Keratinocyte (primary cell): Measurements from ENCODE around the gene HOXA10. TPM values are rescaled to one million over a fixed set of nuclear protein-coding genes. Genes with fewer than 3 reads are reported as not detected.

Experiments
- DNase-seq: peaks from one replicate; pipeline ENCODE4 v3.0.0-alpha.2; 2011; ENCODE audit warnings: low read depth, missing footprints, low spot score
- FAIRE-seq: peaks from 2 replicates; lab custom pipeline; 2011; peaks lifted over from hg19 to GRCh38; lab: Jason Lieb, UNC
- H2AFZ ChIP-seq: 2 replicates; pipeline ENCODE4 v1.6.0; 2012; ENCODE audit warnings: low read length, control low read depth, inconsistent platforms; ENCODE audit not compliant: control insufficient read depth
- H3K27ac ChIP-seq: 2 replicates; pipeline ENCODE4 v1.5.1; 2011; ENCODE audit warnings: low read length; ENCODE audit not compliant: control insufficient read depth, insufficient read depth
- H3K27me3 ChIP-seq: 3 replicates; pipeline ENCODE4 v1.6.0; 2011; ENCODE audit warnings: low read length; ENCODE audit not compliant: control insufficient read depth, insufficient read depth; ENCODE audit errors: extremely low read depth
- H3K36me3 ChIP-seq, 2 experiments: 2 replicates in 1 of 2; 3 replicates in 1 of 2; pipeline ENCODE4 v1.5.1; 2011; ENCODE audit warnings: low read length in 2 of 2, mild to moderate bottlenecking in 1 of 2; ENCODE audit not compliant: control insufficient read depth in 2 of 2, insufficient read depth in 2 of 2; ENCODE audit errors: extremely low read depth in 1 of 2
- H3K4me1 ChIP-seq: 3 replicates; pipeline ENCODE4 v1.5.1; 2011; ENCODE audit warnings: low read length; ENCODE audit not compliant: control insufficient read depth, insufficient read depth; ENCODE audit errors: extremely low read depth
- H3K4me2 ChIP-seq: 3 replicates; pipeline ENCODE4 v1.6.0; 2011; ENCODE audit warnings: low read depth, low read length; ENCODE audit not compliant: control insufficient read depth, insufficient read depth; ENCODE audit errors: extremely low read depth
- H3K4me3 ChIP-seq, 3 experiments: fragments of 200-600 bp in 1 of 3; sonication (generic) in 1 of 3; 2 replicates in 2 of 3; 3 replicates in 1 of 3; pipeline ENCODE4 v1.5.1; 2011 to 2016; ENCODE audit warnings: low read length in 3 of 3, mild to moderate bottlenecking in 3 of 3, control low read depth in 2 of 3, inconsistent platforms in 1 of 3, low read depth in 1 of 3, mixed read lengths in 1 of 3, mixed run types in 1 of 3, moderate library complexity in 1 of 3; ENCODE audit not compliant: control insufficient read depth in 2 of 3, insufficient read depth in 2 of 3; ENCODE audit errors: extremely low read depth in 1 of 3
- H3K79me2 ChIP-seq: 2 replicates; pipeline ENCODE4 v1.6.0; 2012; ENCODE audit warnings: low read length; ENCODE audit not compliant: control insufficient read depth, insufficient read depth
- H3K9ac ChIP-seq: 3 replicates; pipeline ENCODE4 v1.6.0; 2011; ENCODE audit warnings: low read length; ENCODE audit not compliant: control insufficient read depth, insufficient read depth; ENCODE audit errors: extremely low read depth
- H3K9me1 ChIP-seq: 3 replicates; pipeline ENCODE4 v1.6.0; 2011; ENCODE audit warnings: low read length; ENCODE audit not compliant: control insufficient read depth, insufficient read depth; ENCODE audit errors: extremely low read depth
- H3K9me3 ChIP-seq: 2 replicates; pipeline ENCODE4 v1.5.1; 2012; ENCODE audit warnings: low read depth, low read length; ENCODE audit not compliant: control insufficient read depth
- H4K20me1 ChIP-seq: 3 replicates; pipeline ENCODE4 v1.6.0; 2011; ENCODE audit warnings: low read length; ENCODE audit not compliant: control insufficient read depth, insufficient read depth; ENCODE audit errors: extremely low read depth
- EZH2 ChIP-seq: IDR thresholded peaks from one replicate; pipeline ENCODE4 v1.6.1; 2012; ENCODE audit warnings: inconsistent platforms, mild to moderate bottlenecking, low read length, moderate library complexity
- dilution Hi-C: fragments of 300-500 bp; cut with MboI; formaldehyde crosslinking; loops from one replicate; pipeline ENCODE4 v1.7.0; 2020; ENCODE audit warnings: low sequenced_read_pairs; ENCODE audit not compliant: extremely low pct_ligation_motif_present
- polyA plus RNA-seq, 5 experiments: library from polyadenylated mRNA; depleted of rRNA in 3 of 5; stranded (reverse) in 3 of 5; stranded (forward) in 1 of 5; unstranded in 1 of 5; fragments of >200 nt; gene quantifications; 1 replicate in 1 of 5; 2 replicates in 3 of 5; 3 replicates in 1 of 5; pipeline versions ENCODE4 v1.2.1 to v1.2.3, GENCODE V29; 2011 to 2012; ENCODE audit warnings: missing spikeins in 2 of 5, low read depth in 1 of 5, low replicate concordance in 1 of 5
- TF ChIP-seq, protein P1 (sequence below), 3 experiments: IDR thresholded peaks in 1 of 3; conservative IDR thresholded peaks in 1 of 3; optimal IDR thresholded peaks in 1 of 3; 2 replicates in 2 of 3; 3 replicates in 1 of 3; pipeline versions ENCODE3 to v1.5.1; 2011; ENCODE audit warnings: low read length in 3 of 3, mild to moderate bottlenecking in 3 of 3, moderate library complexity in 2 of 3, control low read depth in 1 of 3, inconsistent platforms in 1 of 3; ENCODE audit not compliant: insufficient read depth in 2 of 3; ENCODE audit errors: extremely low read depth in 1 of 3

The HOXA10 gene
- polyA plus RNA-seq, 1 donor (not counting 4 experiments of a cell fraction or from before 2014, with no cell fraction given) = 2.4 TPM

- H3K36me3 ChIP-seq = no peaks in the 10 kb centered on the region
- H3K79me2 ChIP-seq = no peaks in the 10 kb centered on the region
- H3K4me1 ChIP-seq = peaks cover 5% of the 10 kb centered on the region
- dilution Hi-C loops = loop anchor here (25.0 kb wide), 1 partner anchor 373 kb away; no protein-coding TSS in a partner anchor
- DNase-seq (no peak), FAIRE-seq (no peak)
- H3K4me3 ChIP-seq = no peak overlapping the region
- TF ChIP-seq EZH2 = peak; percentile 22
- TF ChIP-seq, protein P1, sequence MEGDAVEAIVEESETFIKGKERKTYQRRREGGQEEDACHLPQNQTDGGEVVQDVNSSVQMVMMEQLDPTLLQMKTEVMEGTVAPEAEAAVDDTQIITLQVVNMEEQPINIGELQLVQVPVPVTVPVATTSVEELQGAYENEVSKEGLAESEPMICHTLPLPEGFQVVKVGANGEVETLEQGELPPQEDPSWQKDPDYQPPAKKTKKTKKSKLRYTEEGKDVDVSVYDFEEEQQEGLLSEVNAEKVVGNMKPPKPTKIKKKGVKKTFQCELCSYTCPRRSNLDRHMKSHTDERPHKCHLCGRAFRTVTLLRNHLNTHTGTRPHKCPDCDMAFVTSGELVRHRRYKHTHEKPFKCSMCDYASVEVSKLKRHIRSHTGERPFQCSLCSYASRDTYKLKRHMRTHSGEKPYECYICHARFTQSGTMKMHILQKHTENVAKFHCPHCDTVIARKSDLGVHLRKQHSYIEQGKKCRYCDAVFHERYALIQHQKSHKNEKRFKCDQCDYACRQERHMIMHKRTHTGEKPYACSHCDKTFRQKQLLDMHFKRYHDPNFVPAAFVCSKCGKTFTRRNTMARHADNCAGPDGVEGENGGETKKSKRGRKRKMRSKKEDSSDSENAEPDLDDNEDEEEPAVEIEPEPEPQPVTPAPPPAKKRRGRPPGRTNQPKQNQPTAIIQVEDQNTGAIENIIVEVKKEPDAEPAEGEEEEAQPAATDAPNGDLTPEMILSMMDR (optimal IDR thresholded peaks at IDR 0.05 in 1 of 3, IDR thresholded peaks at IDR 0.05 in 1 of 3, conservative IDR thresholded peaks at IDR 0.05 in 1 of 3; ENCODE audit: extremely low read depth in 1 of 3, insufficient read depth in 2 of 3, low read length in 3 of 3) = no peak
- no peak overlapping the region for H2AFZ ChIP-seq
- no peak overlapping the region for H3K4me2 ChIP-seq
- H3K9me1 ChIP-seq = no peaks in the 10 kb centered on the region
- H4K20me1 ChIP-seq = peaks cover 5% of the 10 kb centered on the region
- no peak overlapping the region for H3K27ac ChIP-seq
- peaks cover 79% of the 10 kb centered on the region for H3K27me3 ChIP-seq
- no peak overlapping the region for H3K9ac ChIP-seq
- H3K9me3 ChIP-seq = no peaks in the 10 kb centered on the region
Observed at GRCh38 chr7:27214239-27214950, 40.3 kb upstream of the HOXA10 start.

- Histone ChIP-seq H4K20me1 (peaks cover 5% of the 10 kb centered on the region), H3K27me3 (peaks cover 78% of the 10 kb centered on the region), H3K27ac (no peak overlapping the region), H3K4me1 (peaks cover 5% of the 10 kb centered on the region), H3K9me1 (no peaks in the 10 kb centered on the region), H3K9ac (no peak overlapping the region), H3K9me3 (no peaks in the 10 kb centered on the region), H3K4me3 (no peak overlapping the region), H3K4me2 (no peak overlapping the region), H2AFZ (no peak overlapping the region), H3K36me3 (no peaks in the 10 kb centered on the region), H3K79me2 (no peaks in the 10 kb centered on the region)
- DNase-seq (no peak), FAIRE-seq (no peak)
- no peak for TF ChIP-seq EZH2
- TF ChIP-seq, protein P1 (optimal IDR thresholded peaks at IDR 0.05 in 1 of 3, IDR thresholded peaks at IDR 0.05 in 1 of 3, conservative IDR thresholded peaks at IDR 0.05 in 1 of 3; ENCODE audit: extremely low read depth in 1 of 3, insufficient read depth in 2 of 3, low read length in 3 of 3) = no peak
- dilution Hi-C loops = loop anchor here (25.0 kb wide), 1 partner anchor 374 kb away; no protein-coding TSS in a partner anchor
Observed at GRCh38 chr7:27213433-27214238, 39.5 kb upstream of the HOXA10 start.
